PC-9 (cell line): ENCODE data around the gene SLC16A9. TPM values are rescaled to one million over a fixed set of nuclear protein-coding genes. Genes with fewer than 3 reads are reported as not detected.

Source experiments
- BruUV-seq: library from RNA; stranded (reverse); fragments of 400-500 nt; replicated peaks from 2 replicates; lab custom pipeline; 2021; lab: Mats Ljungman, UMichigan
- CTCF ChIA-PET: fragments of 300-600 bp; sonication (Branson Sonifier 250); formaldehyde crosslinking; loops from one replicate; lab custom pipeline; 2022; ENCODE audit warnings: antibody characterized with exemption; lab: Charles Lee
- POLR2A ChIA-PET: fragments of 300-600 bp; sonication (Branson Sonifier 250); formaldehyde crosslinking; loops from one replicate; lab custom pipeline; 2022; ENCODE audit warnings: antibody characterized with exemption; ENCODE audit not compliant: unreplicated experiment; lab: Charles Lee
- DNase-seq, 2 experiments: peaks; one replicate each; pipeline versions ENCODE4 v3.0.0 to v3.0.0-alpha.2; 2015 to 2022; ENCODE audit warnings: mixed read lengths in 1 of 2
- H2AFZ ChIP-seq: fragments of 200-600 bp; sonication (generic); 2 replicates; pipeline ENCODE4 v1.8.1; 2017; ENCODE audit warnings: antibody characterized with exemption
- H3F3A ChIP-seq: fragments of 200-600 bp; sonication (generic); 2 replicates; pipeline ENCODE4 v1.8.1; 2017; ENCODE audit warnings: antibody characterized with exemption, mild to moderate bottlenecking, low read depth; ENCODE audit not compliant: insufficient read depth
- H3K27ac ChIP-seq: fragments of 200-600 bp; sonication (generic); 2 replicates; pipeline ENCODE4 v1.6.1; 2016; ENCODE audit warnings: mixed run types
- H3K27me3 ChIP-seq: fragments of 200-600 bp; sonication (generic); 2 replicates; pipeline ENCODE4 v1.6.1; 2016; ENCODE audit warnings: low read depth, mixed run types; ENCODE audit not compliant: insufficient read depth
- H3K36me3 ChIP-seq: fragments of 200-600 bp; sonication (generic); 2 replicates; pipeline ENCODE4 v1.6.1; 2016; ENCODE audit warnings: low read depth, mixed run types
- H3K4me1 ChIP-seq: fragments of 200-600 bp; sonication (generic); replicated peaks from 2 replicates; pipeline ENCODE4 v1.6.1; 2016; ENCODE audit warnings: mixed run types; ENCODE audit not compliant: insufficient read depth
- H3K4me2 ChIP-seq: fragments of 200-600 bp; sonication (generic); 2 replicates; pipeline ENCODE4 v1.6.1; 2017; ENCODE audit warnings: mixed run types
- H3K4me3 ChIP-seq: fragments of 200-600 bp; sonication (generic); 2 replicates; pipeline ENCODE4 v1.6.1; 2016; ENCODE audit warnings: mixed run types
- H3K79me2 ChIP-seq: fragments of 200-600 bp; sonication (generic); 2 replicates; pipeline ENCODE4 v1.6.1; 2017; ENCODE audit warnings: low read depth, mixed run types
- H3K9me2 ChIP-seq: fragments of 200-600 bp; sonication (generic); 2 replicates; pipeline ENCODE4 v1.8.1; 2017; ENCODE audit warnings: mild to moderate bottlenecking; ENCODE audit not compliant: insufficient read depth
- H3K9me3 ChIP-seq: fragments of 200-600 bp; sonication (generic); 2 replicates; pipeline ENCODE4 v1.8.1; 2016; ENCODE audit warnings: low read depth; ENCODE audit not compliant: insufficient read depth
- H4K20me1 ChIP-seq: fragments of 200-600 bp; sonication (generic); 2 replicates; pipeline ENCODE4 v1.8.1; 2017; ENCODE audit not compliant: insufficient read depth
- CTCF ChIP-seq: fragments of 200-600 bp; sonication (generic); conservative IDR thresholded peaks from 2 replicates; pipeline ENCODE4 v1.6.1; 2017; ENCODE audit warnings: mixed run types, antibody characterized with exemption, mild to moderate bottlenecking, moderate library complexity
- EZH2 ChIP-seq: fragments of 200-600 bp; sonication (generic); IDR thresholded peaks from 2 replicates; pipeline ENCODE4 v1.8.0; 2017; ENCODE audit warnings: antibody characterized with exemption, low read depth
- intact Hi-C: fragments of 100-400 bp; cut with micrococcal nuclease; formaldehyde crosslinking; loops from one replicate; pipeline ENCODE4 v1.10.0; 2022; ENCODE audit not compliant: unreplicated experiment
- total RNA-seq: library from RNA; stranded (reverse); gene quantifications from 2 replicates; pipeline ENCODE4 v1.2.3, GENCODE V29; 2021

SLC16A9 gene
- total RNA-seq, 1 experiment from 2014 or later: not detected

GRCh38 chr10:59623133-59624121 lies 86.2 kb downstream of the SLC16A9 start:
- no TSS peak for BruUV-seq
- no peak for TF ChIP-seq EZH2
- no peak for TF ChIP-seq CTCF
- intact Hi-C loops: loop anchor here (5.0 kb wide), 2 partner anchors 1091 to 1211 kb away; no protein-coding TSS in a partner anchor
- no peaks in the 10 kb centered on the region; the same call in 1 of the 2 replicates for H3K9me2 ChIP-seq
- H3K4me1 ChIP-seq: no peaks in the 10 kb centered on the region
- H3K27ac ChIP-seq: no peak overlapping the region
- H3K4me2 ChIP-seq: no peak overlapping the region
- H3F3A ChIP-seq: no peaks in the 10 kb centered on the region; the same call in none of the 2 replicates
- ChIA-PET CTCF (interaction anchor here (0.6 to 1.2 kb wide), 6 partner anchors 216 to 1421 kb away, joined by 3 to 4 read pairs (median 3); no protein-coding TSS in a partner anchor), POLR2A (no interaction called here)
- H3K4me3 ChIP-seq: no peak overlapping the region
- no peaks in the 10 kb centered on the region for H3K36me3 ChIP-seq
- H2AFZ ChIP-seq: no peak overlapping the region
- no peaks in the 10 kb centered on the region for H3K27me3 ChIP-seq
- H4K20me1 ChIP-seq: no peaks in the 10 kb centered on the region
- no peak for DNase-seq
- no peaks in the 10 kb centered on the region for H3K9me3 ChIP-seq
- no peaks in the 10 kb centered on the region for H3K79me2 ChIP-seq

GRCh38 chr10:59622320-59623132 lies 87.1 kb downstream of the SLC16A9 start:
- ChIA-PET POLR2A (interaction anchor here (0.6 kb wide), 1 partner anchor 55 kb away, joined by 3 read pairs; no protein-coding TSS in a partner anchor), CTCF (interaction anchor here (0.6 to 1.2 kb wide), 6 partner anchors 217 to 1420 kb away, joined by 3 to 4 read pairs (median 3); no protein-coding TSS in a partner anchor)
- Histone ChIP-seq H3K36me3 (no peaks in the 10 kb centered on the region), H3K27me3 (no peaks in the 10 kb centered on the region), H4K20me1 (no peaks in the 10 kb centered on the region), H2AFZ (no peak overlapping the region), H3F3A (no peaks in the 10 kb centered on the region; the same call in none of the 2 replicates), H3K4me2 (no peak overlapping the region), H3K9me3 (no peaks in the 10 kb centered on the region), H3K4me1 (no peaks in the 10 kb centered on the region), H3K9me2 (no peaks in the 10 kb centered on the region; the same call in 1 of the 2 replicates), H3K27ac (no peak overlapping the region), H3K79me2 (no peaks in the 10 kb centered on the region), H3K4me3 (no peak overlapping the region)
- no peak for TF ChIP-seq EZH2
- TF ChIP-seq CTCF: peak; percentile 75
- DNase-seq: peak in 1 of 2 experiments; percentile 25
- intact Hi-C loops: loop anchor here (1.0 to 5.0 kb wide), 5 partner anchors 382 to 1210 kb away; no protein-coding TSS in a partner anchor
- BruUV-seq: no TSS peak

- no peak overlapping the region for H3K4me2 ChIP-seq
Measured at GRCh38 chr10:59621771-59622170, 87.9 kb downstream of the SLC16A9 start.

More at GRCh38 chr10:59621771-59622170, 87.9 kb downstream of the SLC16A9 start:
- H3K9me2 ChIP-seq: no peaks in the 10 kb centered on the region; the same call in 1 of the 2 replicates
- H3K4me1 ChIP-seq: no peaks in the 10 kb centered on the region
- no peaks in the 10 kb centered on the region for H3K79me2 ChIP-seq
- BruUV-seq: no TSS peak
- POLR2A ChIA-PET: no interaction called here
- no peaks in the 10 kb centered on the region for H3K36me3 ChIP-seq
- H4K20me1 ChIP-seq: no peaks in the 10 kb centered on the region
- H3F3A ChIP-seq: no peaks in the 10 kb centered on the region; the same call in none of the 2 replicates
- H3K4me3 ChIP-seq: no peak overlapping the region
- TF ChIP-seq CTCF (no peak), EZH2 (no peak)
- H3K27me3 ChIP-seq: no peaks in the 10 kb centered on the region
- DNase-seq: no peak
- H3K27ac ChIP-seq: no peak overlapping the region
- CTCF ChIA-PET: interaction anchor here (0.6 to 1.2 kb wide), 2 partner anchors 603 to 1093 kb away, joined by 3 read pairs; no protein-coding TSS in a partner anchor
- no peak overlapping the region for H2AFZ ChIP-seq
- intact Hi-C loops: loop anchor here (1.0 to 5.0 kb wide), 5 partner anchors 381 to 1209 kb away; no protein-coding TSS in a partner anchor
- H3K9me3 ChIP-seq: no peaks in the 10 kb centered on the region
